Neural progenitor cell (in vitro differentiated cells): ENCODE measurements around the gene CYP11A1. TPM values are rescaled to one million over a fixed set of nuclear protein-coding genes. Genes with fewer than 3 reads are reported as not detected.

ENCODE experiments used
- DNase-seq: peaks from one replicate; pipeline ENCODE4 v3.0.0-alpha.2; 2016; ENCODE audit warnings: low spot score
- H2AFZ ChIP-seq: fragments of 200-600 bp; sonication (generic); replicated peaks from 2 replicates; pipeline ENCODE4 v1.6.1; 2016; ENCODE audit warnings: antibody characterized with exemption
- H3F3A ChIP-seq: fragments of 200-600 bp; sonication (generic); 2 replicates; pipeline ENCODE4 v1.6.1; 2016; ENCODE audit warnings: antibody characterized with exemption, low read depth
- H3K27ac ChIP-seq: fragments of 200-600 bp; sonication (generic); 2 replicates; pipeline ENCODE4 v1.5.1; 2016; ENCODE audit warnings: mild to moderate bottlenecking
- H3K27me3 ChIP-seq: fragments of 200-600 bp; sonication (generic); 2 replicates; pipeline ENCODE4 v1.6.1; 2016; ENCODE audit warnings: mild to moderate bottlenecking, moderate library complexity
- H3K36me3 ChIP-seq: fragments of 200-600 bp; sonication (generic); 2 replicates; pipeline ENCODE4 v1.5.1; 2016
- H3K4me1 ChIP-seq: fragments of 200-600 bp; sonication (generic); 2 replicates; pipeline ENCODE4 v1.6.1; 2016; ENCODE audit warnings: mixed run types
- H3K4me2 ChIP-seq: fragments of 200-600 bp; sonication (generic); 2 replicates; pipeline ENCODE4 v1.6.1; 2016
- H3K4me3 ChIP-seq: fragments of 200-600 bp; sonication (generic); 2 replicates; pipeline ENCODE4 v1.5.1; 2016
- H3K79me2 ChIP-seq: fragments of 200-600 bp; sonication (generic); 2 replicates; pipeline ENCODE4 v1.6.1; 2016; ENCODE audit warnings: low read depth
- H3K9ac ChIP-seq: fragments of 200-600 bp; sonication (generic); 2 replicates; pipeline ENCODE4 v1.6.1; 2016
- H3K9me3 ChIP-seq: fragments of 200-600 bp; sonication (generic); 2 replicates; pipeline ENCODE4 v1.5.1; 2016; ENCODE audit warnings: low read depth
- H4K20me1 ChIP-seq: fragments of 200-600 bp; sonication (generic); 2 replicates; pipeline ENCODE4 v1.6.1; 2016; ENCODE audit warnings: low read depth
- H3K27ac Mint-ChIP-seq: 3 replicates; pipeline ENCODE4 v1.8.0; 2021; ENCODE audit warnings: mixed read lengths
- H3K27me3 Mint-ChIP-seq: 2 replicates; pipeline ENCODE4 v1.8.0; 2022; ENCODE audit warnings: low read depth, mild to moderate bottlenecking, inconsistent platforms, moderate library complexity, mixed read lengths; ENCODE audit not compliant: insufficient read depth
- H3K36me3 Mint-ChIP-seq: 3 replicates; pipeline ENCODE4 v1.8.0; 2021; ENCODE audit warnings: mixed read lengths
- H3K4me1 Mint-ChIP-seq: 3 replicates; pipeline ENCODE4 v1.8.0; 2021; ENCODE audit warnings: mixed read lengths
- H3K4me3 Mint-ChIP-seq: 3 replicates; pipeline ENCODE4 v1.8.0; 2021; ENCODE audit warnings: mild to moderate bottlenecking, moderate library complexity, mixed read lengths
- H3K9me3 Mint-ChIP-seq: 3 replicates; pipeline ENCODE4 v1.8.0; 2020; ENCODE audit warnings: mixed read lengths
- EZH2 ChIP-seq: fragments of 200-600 bp; sonication (generic); IDR thresholded peaks from 2 replicates; pipeline ENCODE4 v1.6.1; 2017; ENCODE audit warnings: antibody characterized with exemption, mild to moderate bottlenecking, moderate library complexity
- EZH2phosphoT487 ChIP-seq: fragments of 200-600 bp; sonication (generic); IDR thresholded peaks from 2 replicates; pipeline ENCODE4 v1.6.1; 2017; ENCODE audit warnings: antibody characterized with exemption
- total RNA-seq: library from RNA; depleted of rRNA; stranded (reverse); fragments of >200 nt; gene quantifications from 2 replicates; pipeline ENCODE4 v1.2.3, GENCODE V29; 2015; ENCODE audit warnings: low replicate concordance
- TF ChIP-seq, protein P1 (sequence below): fragments of 200-600 bp; sonication (generic); IDR thresholded peaks from 2 replicates; pipeline ENCODE4 v1.5.1; 2017; ENCODE audit warnings: antibody characterized with exemption, mild to moderate bottlenecking

Gene CYP11A1
- total RNA-seq, 1 donor from 2014 or later = 0.99 TPM

DNA sequence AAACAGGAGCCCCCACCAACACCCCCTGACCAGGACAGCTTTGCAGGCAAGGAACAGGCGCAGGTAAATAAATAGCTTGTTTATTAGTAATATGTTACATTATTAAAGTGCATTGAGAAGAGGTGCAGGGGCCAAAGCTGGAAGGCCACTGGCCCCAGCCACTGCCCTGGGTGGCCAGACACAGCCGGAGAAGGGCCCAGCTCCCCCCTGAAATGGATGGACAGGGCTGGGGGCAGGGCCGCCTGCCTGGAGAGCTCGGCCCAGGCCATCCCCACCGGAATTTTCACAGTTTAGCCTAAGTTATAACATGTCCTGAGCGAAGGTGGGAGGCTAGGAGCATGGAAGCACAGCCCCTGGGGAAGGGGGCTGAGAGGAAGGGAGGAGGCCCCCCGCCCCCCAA is 41.8 kb upstream of the CYP11A1 start:
- peaks cover 19% of the 10 kb centered on the region for H3K4me1 ChIP-seq
- H3K4me2 ChIP-seq = no peak overlapping the region
- H2AFZ ChIP-seq = no peak overlapping the region
- Mint-ChIP-seq H3K4me1 (peaks cover 38% of the 10 kb centered on the region), H3K4me3 (no peak overlapping the region), H3K36me3 (peaks cover 2% of the 10 kb centered on the region), H3K27me3 (peaks cover 19% of the 10 kb centered on the region), H3K9me3 (no peaks in the 10 kb centered on the region), H3K27ac (no peak overlapping the region)
- H3K9ac ChIP-seq = no peak overlapping the region
- H4K20me1 ChIP-seq = no peaks in the 10 kb centered on the region
- no peak for DNase-seq
- no peaks in the 10 kb centered on the region for H3K36me3 ChIP-seq
- no peaks in the 10 kb centered on the region for H3F3A ChIP-seq
- no peak overlapping the region for H3K27ac ChIP-seq
- no peaks in the 10 kb centered on the region for H3K79me2 ChIP-seq
- no peaks in the 10 kb centered on the region for H3K9me3 ChIP-seq
- no peak overlapping the region for H3K4me3 ChIP-seq
- no peaks in the 10 kb centered on the region for H3K27me3 ChIP-seq
- TF ChIP-seq EZH2phosphoT487 = no peak
- TF ChIP-seq, protein P1, sequence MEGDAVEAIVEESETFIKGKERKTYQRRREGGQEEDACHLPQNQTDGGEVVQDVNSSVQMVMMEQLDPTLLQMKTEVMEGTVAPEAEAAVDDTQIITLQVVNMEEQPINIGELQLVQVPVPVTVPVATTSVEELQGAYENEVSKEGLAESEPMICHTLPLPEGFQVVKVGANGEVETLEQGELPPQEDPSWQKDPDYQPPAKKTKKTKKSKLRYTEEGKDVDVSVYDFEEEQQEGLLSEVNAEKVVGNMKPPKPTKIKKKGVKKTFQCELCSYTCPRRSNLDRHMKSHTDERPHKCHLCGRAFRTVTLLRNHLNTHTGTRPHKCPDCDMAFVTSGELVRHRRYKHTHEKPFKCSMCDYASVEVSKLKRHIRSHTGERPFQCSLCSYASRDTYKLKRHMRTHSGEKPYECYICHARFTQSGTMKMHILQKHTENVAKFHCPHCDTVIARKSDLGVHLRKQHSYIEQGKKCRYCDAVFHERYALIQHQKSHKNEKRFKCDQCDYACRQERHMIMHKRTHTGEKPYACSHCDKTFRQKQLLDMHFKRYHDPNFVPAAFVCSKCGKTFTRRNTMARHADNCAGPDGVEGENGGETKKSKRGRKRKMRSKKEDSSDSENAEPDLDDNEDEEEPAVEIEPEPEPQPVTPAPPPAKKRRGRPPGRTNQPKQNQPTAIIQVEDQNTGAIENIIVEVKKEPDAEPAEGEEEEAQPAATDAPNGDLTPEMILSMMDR = no peak

DNA sequence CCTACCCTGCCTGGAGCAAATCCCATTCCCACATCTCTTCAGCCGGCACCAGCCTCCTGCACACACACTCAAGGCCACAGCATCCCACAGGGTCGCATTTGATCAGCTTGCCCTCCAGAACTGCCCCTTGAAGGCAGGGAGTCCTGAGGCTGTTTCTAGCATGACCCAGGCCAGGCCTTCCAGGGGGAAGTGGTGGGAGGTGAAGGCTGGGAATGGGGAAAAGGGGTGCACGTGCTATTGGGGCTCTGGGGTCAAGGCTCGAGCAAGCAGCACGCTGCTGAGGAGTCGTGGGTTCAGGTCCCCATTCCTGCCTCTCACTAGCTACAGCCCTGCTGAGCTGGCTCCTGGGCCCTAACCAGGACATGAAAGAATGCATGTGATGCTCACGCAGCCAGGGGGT is 41.4 kb upstream of the CYP11A1 start:
- no peak overlapping the region for H3K4me2 ChIP-seq
- H3K27ac Mint-ChIP-seq = peak overlapping the region; percentile 9
- no peak overlapping the region for H3K9ac ChIP-seq

DNA sequence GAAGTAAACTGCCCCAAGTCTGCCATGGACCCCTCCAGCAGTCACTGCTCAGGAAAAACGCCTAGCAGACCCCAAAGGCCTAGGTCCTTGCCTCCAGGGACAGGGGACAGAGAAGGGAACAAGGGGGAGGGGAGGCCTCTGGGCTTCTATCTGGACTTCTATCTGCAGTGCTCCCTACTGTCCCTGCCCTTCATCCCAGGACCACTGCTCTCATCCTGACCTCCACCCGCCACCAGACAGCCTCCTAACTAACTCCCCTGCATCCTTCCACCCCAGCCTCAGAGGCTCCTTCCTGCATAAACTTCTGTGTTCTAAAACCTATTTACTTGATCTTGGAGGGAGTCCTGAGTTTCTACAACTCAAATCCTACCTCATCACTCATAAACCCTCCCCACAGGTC is 40.9 kb upstream of the CYP11A1 start:
- Histone ChIP-seq H3K9ac (no peak overlapping the region), H3K4me1 (peaks cover 19% of the 10 kb centered on the region), H3K9me3 (no peaks in the 10 kb centered on the region), H4K20me1 (no peaks in the 10 kb centered on the region), H3K36me3 (no peaks in the 10 kb centered on the region), H3K4me3 (no peak overlapping the region), H3K79me2 (no peaks in the 10 kb centered on the region), H3K4me2 (no peak overlapping the region), H2AFZ (no peak overlapping the region), H3K27me3 (no peaks in the 10 kb centered on the region), H3F3A (no peaks in the 10 kb centered on the region), H3K27ac (no peak overlapping the region)
- Mint-ChIP-seq H3K4me3 (peak overlapping the region; percentile 9), H3K9me3 (no peaks in the 10 kb centered on the region), H3K27ac (peak overlapping the region; percentile 9), H3K4me1 (peaks cover 44% of the 10 kb centered on the region), H3K27me3 (peaks cover 19% of the 10 kb centered on the region), H3K36me3 (no peaks in the 10 kb centered on the region)
- DNase-seq = no peak
- no peak for TF ChIP-seq EZH2phosphoT487
- TF ChIP-seq, protein P1 = no peak
- TF ChIP-seq EZH2 = no peak

More for the DNA sequence above, 41.4 kb upstream of the CYP11A1 start:
- H3K9me3 ChIP-seq = no peaks in the 10 kb centered on the region
- H3K4me3 Mint-ChIP-seq = peak overlapping the region; percentile 9
- no peaks in the 10 kb centered on the region for H3K9me3 Mint-ChIP-seq
- no peaks in the 10 kb centered on the region for H4K20me1 ChIP-seq
- H3K36me3 ChIP-seq = no peaks in the 10 kb centered on the region
- TF ChIP-seq, protein P1 = no peak
- no peak for TF ChIP-seq EZH2phosphoT487
- TF ChIP-seq EZH2 = no peak
- no peak overlapping the region for H3K27ac ChIP-seq
- no peak for DNase-seq
- H3K79me2 ChIP-seq = no peaks in the 10 kb centered on the region
- no peak overlapping the region for H3K4me3 ChIP-seq
- H2AFZ ChIP-seq = no peak overlapping the region
- peaks cover 17% of the 10 kb centered on the region for H3K27me3 Mint-ChIP-seq
- H3F3A ChIP-seq = no peaks in the 10 kb centered on the region
- H3K4me1 ChIP-seq = peaks cover 19% of the 10 kb centered on the region
- H3K36me3 Mint-ChIP-seq = no peaks in the 10 kb centered on the region
- H3K4me1 Mint-ChIP-seq = peaks cover 41% of the 10 kb centered on the region
- no peaks in the 10 kb centered on the region for H3K27me3 ChIP-seq
